HPDE6-E6E7 (cell line): ENCODE data around the gene ARHGEF6.
"Not testable (repeated sequence)": the region's sequence is repeated elsewhere in the genome, so short reads cannot be mapped to it uniquely, and the experiment has no call there.

Experiments used
- DNase-seq: peaks from one replicate; pipeline ENCODE4 v3.0.0; 2011; ENCODE audit warnings: missing footprints; ENCODE audit errors: extremely low spot score

ARHGEF6 gene

DNA sequence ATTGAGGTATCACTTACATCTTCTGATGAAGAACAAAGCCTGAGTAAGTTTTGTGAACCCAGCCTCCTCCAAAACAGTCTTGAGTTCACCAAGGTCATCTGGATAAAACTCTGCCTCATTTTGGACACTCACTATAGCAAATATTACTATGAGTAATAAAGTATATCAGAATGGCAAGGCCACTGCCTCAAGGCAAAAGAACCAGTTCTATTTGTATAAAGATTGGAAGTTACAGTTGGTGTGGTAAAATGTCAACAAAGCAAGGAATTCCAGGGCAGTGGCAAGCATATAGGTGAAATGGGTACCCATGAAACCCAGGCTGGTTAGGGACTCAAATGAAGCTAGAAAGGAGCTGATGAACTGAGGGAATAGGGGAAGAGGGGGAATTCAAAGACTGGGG is 2.4 kb upstream of the ARHGEF6 start:
- no peak for DNase-seq

DNA sequence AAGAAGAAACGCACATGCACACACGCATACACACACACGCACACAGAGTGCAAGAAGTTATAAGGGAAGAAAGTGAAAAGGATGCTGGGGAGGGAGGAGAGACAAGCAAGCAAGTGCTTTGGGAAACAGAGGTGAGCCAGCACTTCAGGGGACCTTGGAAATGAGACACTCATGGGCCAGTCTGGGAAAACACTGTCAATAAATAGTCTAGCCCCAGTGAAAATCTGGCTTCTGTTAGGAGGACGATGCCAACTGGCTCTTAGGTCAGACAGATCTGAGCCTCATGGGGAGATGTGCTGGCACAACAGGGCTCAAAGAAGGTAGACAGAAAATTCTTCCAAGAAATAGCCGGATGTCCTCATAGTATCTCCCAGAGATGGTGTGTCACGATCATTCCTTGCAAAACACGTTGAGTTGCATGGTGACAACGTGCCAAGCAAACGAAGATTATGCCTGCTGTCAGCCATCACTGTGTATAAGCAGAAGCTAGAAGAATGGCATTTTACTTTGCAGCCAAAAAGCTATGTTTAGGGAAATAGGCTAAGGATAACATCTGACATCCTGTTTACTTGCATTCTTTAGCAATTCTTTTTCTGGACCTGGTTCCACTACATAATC is 557 bp upstream of the ARHGEF6 start:
- DNase-seq = no peak

DNA sequence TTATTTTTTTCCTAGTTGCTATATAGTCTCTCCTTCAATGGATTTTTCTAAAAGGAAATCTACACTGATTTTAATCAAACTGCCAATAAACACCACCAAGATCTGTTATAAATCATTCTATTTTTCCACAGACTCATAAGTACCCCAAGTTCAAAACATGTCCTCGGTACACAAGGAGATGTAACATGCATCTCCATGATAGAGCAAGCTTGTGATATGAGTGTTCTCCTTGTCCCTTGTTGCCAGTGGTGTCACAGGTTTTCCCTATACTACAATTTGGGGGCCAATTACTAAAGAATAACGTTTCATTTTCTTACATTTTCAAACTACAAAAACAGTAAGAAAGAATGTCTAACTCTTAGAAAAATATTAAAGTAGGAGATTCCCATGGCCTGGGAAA is 491 bp downstream of the ARHGEF6 start:
- DNase-seq = no peak

DNA sequence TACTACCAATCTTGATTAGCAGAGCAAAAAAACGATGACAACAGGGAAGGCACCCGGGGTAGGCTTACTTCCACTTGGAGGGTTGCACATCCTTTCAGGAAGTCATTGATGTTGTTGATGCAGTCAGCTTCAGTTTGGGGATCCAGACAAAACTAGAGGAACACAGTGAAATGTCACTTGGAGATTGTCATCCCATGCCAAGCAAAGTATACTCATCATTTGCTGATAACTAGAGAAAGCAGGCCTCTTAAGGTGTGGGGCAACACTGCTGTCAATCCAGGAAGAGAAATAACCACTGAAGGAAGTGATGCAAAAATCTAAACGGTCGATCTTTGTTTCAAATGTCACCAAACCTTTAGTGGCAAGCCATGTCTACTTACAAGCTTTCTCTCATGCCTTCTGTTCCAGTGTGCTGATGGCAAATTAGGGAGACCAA is 1.4 kb downstream of the ARHGEF6 start:
- no peak for DNase-seq

DNA sequence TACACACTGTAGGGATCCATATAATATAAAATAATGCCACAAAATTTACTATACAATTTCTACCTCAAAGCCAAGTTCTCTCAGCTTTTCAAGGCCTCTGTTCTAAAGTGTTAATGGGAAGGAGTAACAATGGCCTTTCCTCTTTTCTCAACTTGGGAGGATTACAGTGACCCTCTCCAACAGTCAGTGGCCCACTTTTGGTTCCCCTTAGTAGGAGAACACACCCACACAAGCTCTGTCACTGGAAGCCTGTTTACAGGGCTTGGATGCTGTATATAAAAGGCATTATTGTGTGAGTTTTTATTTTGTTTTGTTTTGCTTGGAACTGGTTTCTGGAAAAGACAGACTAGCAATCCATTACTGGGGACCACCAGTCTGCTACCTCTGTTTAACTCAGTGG is 1.8 kb downstream of the ARHGEF6 start:
- DNase-seq = no peak

DNA sequence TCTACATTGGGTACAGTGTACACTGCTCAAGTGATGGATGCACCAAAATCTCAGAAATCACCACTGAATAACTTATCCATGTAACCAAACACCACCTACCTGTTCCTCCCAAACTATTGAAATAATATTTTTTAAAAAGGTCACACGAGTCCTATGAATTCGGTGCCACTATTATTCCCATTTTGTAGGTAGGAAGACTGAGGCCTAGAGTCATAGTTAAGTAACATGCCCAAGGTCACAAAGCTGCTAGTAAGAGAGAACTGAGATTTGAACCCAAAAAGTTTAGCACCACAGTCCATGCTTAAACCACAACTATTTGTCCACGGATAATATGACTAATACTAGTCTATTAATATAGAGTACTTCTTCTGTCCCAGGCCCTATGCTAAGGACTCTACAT is 2.7 kb downstream of the ARHGEF6 start:
- no peak for DNase-seq

DNA sequence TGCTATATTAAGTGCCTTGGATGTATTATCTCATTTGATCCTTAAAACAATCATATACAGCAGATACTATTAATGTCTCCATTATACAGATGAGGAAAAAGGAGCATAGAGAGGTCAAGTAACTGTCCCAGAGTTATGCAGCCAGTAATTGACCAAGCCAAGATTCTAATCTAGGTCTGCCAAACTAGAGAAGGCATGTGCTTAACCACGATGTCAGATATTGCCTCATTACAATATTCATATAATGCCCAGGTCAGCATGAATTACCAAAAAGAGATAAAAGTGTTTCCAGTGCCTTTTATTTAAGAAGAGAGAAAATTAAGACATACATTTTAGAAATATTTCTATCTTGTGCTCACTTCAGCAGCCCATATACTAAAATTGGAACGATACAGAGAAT is 7.1 kb downstream of the ARHGEF6 start:
- DNase-seq = no peak

DNA sequence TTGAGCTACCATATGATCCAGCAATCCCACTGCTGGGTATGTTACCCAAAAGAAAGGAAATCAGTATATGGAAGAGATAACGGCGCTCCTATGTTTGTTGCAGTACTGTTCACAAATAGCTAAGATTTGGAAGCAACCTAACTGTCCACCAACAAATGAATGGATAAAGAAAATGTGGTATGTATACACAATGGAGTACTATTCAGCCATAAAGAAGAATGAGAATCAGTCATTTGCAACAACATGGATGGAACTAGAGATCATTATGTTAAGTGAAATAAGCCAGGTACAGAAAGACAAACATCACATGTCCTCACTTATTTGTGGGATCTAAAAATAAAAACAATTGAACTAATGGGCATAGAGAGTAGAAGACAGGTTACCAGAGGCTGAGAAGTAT is 8.9 kb downstream of the ARHGEF6 start:
- not testable (repeated sequence) for DNase-seq

DNA sequence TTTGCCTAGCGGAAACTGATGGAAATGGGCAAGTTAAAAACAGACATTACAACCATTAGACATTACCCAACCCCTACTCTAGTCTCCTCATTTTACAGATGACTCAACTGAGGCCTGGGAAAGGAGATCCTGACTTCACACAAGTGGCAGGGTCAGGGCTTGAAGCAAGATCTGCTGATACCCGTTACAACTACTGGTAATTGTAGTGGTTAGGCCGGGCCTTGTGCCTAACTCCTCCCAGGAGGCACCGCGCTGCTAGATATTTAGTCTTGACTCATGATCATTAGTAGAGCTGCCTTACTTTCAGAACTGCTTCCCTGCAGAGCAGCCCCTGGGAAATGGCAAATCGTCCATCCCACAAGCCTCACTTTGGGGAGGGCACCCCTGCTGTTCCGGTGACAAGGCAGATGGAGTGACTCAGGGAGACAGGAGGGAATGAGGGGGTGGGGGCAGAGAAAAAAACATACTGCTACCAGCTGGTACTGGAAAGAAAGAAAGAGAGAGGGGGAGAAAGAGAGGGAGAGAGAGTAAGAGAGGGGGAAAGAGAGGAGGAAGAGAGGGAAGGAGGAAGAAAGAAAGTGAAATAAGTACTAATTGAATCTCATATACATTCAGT is 12.2 kb downstream of the ARHGEF6 start:
- DNase-seq = no peak

DNA sequence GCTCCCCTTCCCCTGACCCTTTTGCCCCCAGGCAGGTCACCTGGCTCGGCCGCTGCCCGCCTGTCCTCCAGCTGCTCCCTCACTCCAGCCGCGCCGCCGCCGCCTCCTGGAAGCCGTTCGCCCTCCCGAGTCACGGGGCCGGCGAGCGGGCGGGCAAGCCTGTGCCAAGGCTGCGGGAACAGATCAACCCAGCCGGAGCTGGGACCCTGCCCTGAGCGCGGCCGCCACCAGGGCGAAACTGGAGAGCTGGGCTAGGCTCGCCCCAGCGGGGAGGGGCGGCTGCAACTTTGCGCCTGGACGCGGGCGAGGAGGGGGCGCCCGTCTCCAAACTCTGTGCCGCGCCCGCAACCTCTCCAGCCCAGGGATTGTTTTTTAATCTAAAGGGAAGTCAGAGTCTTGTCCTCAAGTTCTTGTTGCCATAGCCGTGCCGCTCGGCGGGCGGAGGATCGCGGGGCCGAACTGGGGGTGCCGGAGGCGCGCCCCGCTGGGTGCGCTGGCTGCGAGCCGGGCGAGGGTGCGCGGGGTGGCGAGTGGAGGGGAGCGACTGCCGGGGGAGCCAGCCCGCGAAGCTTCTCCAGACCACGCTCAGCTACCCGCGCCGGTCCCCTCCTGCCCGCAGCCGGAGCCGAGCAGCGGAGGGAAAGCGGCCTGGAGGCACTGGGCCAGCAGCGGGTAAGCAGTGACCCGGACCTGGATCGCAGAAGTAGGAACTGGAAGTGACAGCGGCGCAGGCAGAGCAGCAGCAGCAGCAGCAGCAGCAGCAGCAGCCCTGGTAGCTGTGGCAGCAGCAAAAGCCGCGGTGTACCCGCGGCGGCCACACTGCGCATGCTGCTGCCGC is 13.4 kb downstream of the ARHGEF6 start:
- no peak for DNase-seq

DNA sequence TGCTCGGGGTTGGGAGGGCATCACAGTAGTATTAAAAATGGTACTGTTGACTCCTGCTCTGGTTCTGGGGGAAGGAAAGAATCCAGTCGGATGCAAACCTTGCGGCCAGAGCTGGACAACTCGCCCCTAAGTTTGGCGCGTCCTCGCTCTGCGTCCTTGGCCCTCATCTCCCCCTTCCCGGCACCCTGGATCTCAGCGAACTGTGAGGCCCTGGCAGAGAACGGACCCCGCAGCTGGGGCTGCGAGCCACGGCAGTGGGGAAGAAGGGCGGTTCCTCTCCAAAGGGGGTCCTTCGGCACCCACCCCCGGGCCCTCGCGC is 14.0 kb downstream of the ARHGEF6 start:
- no peak for DNase-seq

DNA sequence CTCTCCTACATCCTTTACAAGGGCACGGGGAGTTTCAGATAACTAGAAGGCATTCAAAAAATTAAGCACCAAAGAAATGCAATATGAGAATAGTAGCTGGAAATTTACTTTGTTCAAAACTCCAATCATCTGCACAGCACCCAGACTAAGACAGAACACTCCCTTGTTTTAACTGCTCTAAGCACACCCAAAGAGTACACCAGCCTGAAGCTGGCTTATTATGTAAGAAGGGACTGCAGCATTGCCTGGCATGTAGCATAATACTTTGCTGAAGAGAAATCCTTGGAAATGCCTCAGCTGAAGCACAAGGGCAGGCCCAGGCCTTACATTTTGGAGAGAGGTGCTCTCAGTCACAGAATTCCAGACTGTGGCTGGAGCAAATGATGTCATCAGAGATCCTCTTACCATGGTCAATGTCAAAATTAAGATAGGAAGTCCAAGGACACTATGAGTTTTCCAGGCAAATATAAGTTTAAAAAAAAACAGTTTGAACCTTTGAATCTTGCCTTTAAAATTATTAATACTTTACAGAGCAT is 14.8 kb downstream of the ARHGEF6 start:
- DNase-seq = no peak

DNA sequence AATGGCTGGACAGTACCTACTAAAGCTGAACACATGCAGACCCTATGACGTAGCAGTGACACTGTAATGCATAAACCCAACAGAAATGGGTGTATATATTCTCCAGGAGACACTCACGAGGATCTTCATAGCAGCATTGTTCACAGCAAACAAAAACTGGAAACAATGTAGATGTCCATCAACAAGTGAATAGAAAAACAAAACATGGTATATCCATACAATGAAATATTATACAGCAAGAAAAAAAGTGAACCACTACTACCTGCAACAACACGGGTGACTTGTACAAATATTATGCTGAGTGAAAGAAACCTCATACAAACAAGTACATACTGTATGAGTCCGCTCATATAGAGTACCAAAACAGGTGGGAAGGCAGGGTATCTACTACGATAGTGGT is 16.5 kb downstream of the ARHGEF6 start:
- no peak for DNase-seq

DNA sequence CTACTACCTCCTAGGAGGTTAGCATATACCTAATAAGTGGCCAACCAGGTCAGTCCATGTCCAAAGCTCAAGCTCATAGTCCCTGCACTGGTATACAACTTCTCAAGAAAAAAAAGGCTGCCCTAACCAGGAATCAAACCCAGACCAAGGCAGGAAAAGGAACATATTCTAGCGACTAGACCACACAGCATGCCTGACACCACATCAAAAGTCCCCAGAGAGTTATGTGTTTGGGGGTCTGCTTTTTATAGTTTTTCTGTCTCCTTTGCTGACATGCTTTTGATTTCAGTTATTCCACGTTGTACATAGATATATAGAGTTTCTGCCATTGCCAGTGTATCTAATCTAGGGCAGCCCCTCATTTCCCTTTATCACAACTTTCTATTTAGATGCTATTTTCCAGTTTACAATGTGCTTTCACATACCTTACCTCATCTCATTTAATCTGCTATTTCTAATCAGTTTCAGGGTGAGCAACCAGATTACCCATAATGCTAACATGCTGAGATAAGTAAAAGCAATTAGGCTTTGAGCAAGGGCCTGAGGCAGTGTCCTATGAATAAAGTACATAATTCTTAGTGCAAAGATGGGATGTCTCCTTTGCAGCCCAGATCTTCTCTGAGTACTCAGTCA is 17.8 kb downstream of the ARHGEF6 start:
- no peak for DNase-seq

DNA sequence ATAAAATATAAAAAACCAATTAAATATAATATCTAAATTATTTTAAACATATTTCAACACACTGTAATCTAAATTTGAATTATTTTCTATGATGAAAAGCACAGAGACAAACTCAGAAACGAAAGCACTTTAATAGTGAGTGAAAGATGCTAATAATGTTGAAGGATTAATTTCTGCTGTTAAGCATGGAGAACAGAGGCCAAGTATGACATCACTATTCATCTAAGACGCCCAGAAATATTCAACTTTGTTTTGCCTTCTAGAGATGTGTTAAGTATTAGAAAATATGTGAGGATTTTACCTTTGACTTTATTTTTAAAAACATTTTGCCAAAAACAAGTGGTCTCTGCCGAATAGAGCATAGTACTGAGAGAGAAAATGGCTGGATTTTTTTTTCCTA is 19.3 kb downstream of the ARHGEF6 start:
- DNase-seq = no peak

DNA sequence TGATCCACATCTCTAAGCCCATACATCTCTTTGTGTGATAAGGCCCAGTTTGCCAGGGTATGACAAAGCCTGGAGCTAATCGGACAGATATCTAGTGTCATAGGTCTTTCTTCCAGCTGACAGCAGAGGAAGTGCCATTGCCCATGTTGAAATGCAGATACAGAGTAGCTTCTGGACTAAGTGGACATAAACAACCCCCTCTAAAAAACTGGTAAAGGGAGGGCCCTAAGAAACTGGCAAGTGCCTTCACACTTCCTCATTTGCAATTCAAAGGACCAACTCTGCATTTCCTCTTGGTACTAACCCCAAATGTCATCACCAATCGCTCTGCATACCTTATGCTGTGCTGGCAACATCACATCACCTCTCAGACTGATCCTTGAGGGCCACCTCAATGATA is 20.8 kb downstream of the ARHGEF6 start:
- no peak for DNase-seq

DNA sequence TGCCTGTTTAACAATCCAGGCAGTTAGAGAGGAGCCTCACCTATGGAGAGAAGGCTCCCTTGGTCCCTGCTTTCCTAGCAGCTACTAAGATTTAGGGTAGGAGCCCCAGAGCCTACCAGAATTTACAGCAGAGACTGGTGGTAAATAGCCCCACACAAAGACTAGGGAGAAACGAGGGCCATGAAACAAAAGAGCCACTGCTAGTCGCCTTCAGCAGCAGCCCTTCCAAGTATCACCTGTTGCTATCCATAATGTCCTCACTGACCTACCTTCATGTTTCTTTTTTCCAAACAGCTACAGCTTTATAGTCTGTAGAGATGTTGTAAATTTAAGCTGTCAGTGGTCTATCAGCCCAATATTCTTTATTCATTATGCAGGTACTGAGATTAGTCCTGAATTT is 25.3 kb downstream of the ARHGEF6 start:
- DNase-seq = no peak

DNA sequence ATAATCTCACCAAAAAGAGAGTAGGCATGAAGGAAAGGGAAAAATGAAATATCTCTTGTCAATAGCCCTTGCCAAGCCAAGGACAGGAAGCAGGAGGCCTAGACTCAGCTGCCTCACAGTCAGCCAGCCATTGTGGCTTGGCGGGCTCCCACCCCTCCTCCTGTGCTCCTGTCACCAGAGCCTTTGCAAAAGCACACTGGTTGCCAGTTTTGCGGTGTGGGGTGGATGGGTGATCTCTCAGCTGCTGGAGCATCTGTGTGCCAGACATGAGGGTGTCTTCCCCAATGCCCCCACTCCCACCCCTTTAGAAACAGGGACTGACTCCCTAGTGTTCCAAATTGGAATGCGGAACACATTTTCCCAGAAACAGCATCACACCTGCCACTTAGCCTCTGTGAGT is 26.1 kb downstream of the ARHGEF6 start:
- DNase-seq = no peak

DNA sequence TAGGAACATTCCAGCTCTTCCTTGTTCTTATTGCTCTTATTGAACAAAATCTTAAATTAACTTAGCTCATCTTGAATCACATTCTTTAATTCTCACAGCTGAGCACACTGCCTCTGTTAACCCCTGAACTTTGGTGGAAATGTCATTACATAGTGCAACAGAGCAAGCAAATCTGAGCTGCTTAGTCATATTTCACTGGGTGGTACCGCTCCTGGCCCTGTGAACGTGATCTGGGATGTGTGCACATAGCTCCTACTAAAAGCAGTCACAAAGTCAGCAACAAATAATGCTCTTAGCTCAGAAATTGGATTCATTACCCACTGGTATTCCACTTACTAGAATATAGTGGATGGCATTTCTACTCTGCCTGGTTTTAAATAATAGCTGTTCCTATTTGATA is 27.9 kb downstream of the ARHGEF6 start:
- DNase-seq = no peak

DNA sequence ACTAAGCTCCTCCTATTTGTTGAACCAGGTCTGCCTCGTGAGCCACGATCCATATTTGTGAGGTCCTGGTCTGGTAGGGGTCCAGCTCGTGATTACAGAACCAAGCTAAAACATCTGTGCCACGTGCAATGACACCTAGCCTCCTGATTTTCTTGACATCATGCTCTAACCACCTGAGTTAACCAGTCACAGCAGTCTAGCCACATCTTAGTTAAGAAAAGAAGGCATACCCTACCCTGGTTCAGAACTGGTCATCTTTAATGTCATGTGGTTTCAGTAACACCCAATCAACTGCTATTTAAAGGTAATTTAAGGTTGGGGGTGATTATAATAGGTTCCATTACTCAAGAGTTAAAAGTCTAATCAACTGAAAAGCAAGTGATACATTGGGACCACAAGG is 28.4 kb downstream of the ARHGEF6 start:
- no peak for DNase-seq

DNA sequence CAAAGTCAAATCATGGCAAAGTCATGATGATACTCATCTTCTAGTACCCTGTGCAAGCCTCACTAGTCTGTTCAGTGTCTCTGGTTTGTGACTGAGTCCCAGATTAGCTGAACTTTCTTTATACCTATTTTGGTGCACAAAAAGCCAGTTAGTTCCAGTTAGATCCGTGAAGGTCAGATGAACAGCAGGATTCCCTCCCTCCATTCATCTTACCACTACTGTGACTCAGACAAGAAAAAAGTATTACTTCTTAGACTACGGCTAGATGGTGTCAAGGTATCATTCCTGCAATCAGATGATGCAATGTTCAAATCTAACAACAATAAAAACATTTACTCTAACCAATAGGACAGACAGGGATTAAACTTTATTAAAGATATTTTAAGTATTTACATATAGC is 30.4 kb downstream of the ARHGEF6 start:
- no peak for DNase-seq
